IMR-90 (cell line): ENCODE data around the gene VPS4B. TPM values are rescaled to one million over a fixed set of nuclear protein-coding genes. Genes with fewer than 3 reads are reported as not detected.

Experiments used
- ATAC-seq: fragments of 200-7000 bp; cut with Tn5 transposase; 2 replicates; pipeline ENCODE4 v1.9.1; 2020; ENCODE audit warnings: low read depth, mild to moderate bottlenecking, moderate library complexity
- BruUV-seq: library from RNA; stranded (reverse); fragments of 400-500 nt; replicated peaks from 2 replicates; lab custom pipeline; 2021; lab: Mats Ljungman, UMichigan
- CTCF ChIA-PET: fragments of 300-600 bp; formaldehyde crosslinking; extraction: SDS; loops from one replicate; lab custom pipeline; 2021; ENCODE audit warnings: antibody characterized with exemption; lab: Yijun Ruan, JAX
- POLR2A ChIA-PET: fragments of 300-600 bp; sonication (Branson Sonifier 250); formaldehyde crosslinking; loops from one replicate; lab custom pipeline; 2022; ENCODE audit warnings: antibody characterized with exemption; ENCODE audit not compliant: unreplicated experiment; lab: Charles Lee
- DNase-seq: peaks from one replicate; pipeline ENCODE4 v3.0.0; 2013
- H2AFZ ChIP-seq: replicated peaks from 2 replicates; pipeline ENCODE3; 2013; ENCODE audit warnings: low read length, mild to moderate bottlenecking; ENCODE audit not compliant: poor library complexity
- H2AK5ac ChIP-seq: 2 replicates; pipeline ENCODE4 v1.6.1; 2013; ENCODE audit warnings: low read depth, low read length, inconsistent platforms
- H2AK9ac ChIP-seq: replicated peaks from 2 replicates; pipeline ENCODE3; 2013; ENCODE audit warnings: mild to moderate bottlenecking, low read depth, low read length, moderate library complexity; ENCODE audit not compliant: poor library complexity
- H2BK120ac ChIP-seq: 2 replicates; pipeline ENCODE4 v1.6.1; 2013; ENCODE audit warnings: low read depth, low read length, inconsistent platforms
- H2BK15ac ChIP-seq: 3 replicates; pipeline ENCODE4 v1.6.1; 2013; ENCODE audit warnings: low read depth, low read length, inconsistent platforms
- H2BK20ac ChIP-seq: 2 replicates; pipeline ENCODE4 v1.6.1; 2013; ENCODE audit warnings: low read depth, mild to moderate bottlenecking, inconsistent platforms, low read length, moderate library complexity
- H2BK5ac ChIP-seq: 2 replicates; pipeline ENCODE4 v1.6.1; 2013; ENCODE audit warnings: mild to moderate bottlenecking, low read depth, low read length, inconsistent platforms; ENCODE audit not compliant: poor library complexity, severe bottlenecking
- H3K14ac ChIP-seq: replicated peaks from 2 replicates; pipeline ENCODE4 v1.6.1; 2013; ENCODE audit warnings: low read depth, low read length, inconsistent platforms
- H3K18ac ChIP-seq: 2 replicates; pipeline ENCODE4 v1.6.1; 2013; ENCODE audit warnings: low read depth, low read length, control low read depth
- H3K23ac ChIP-seq: 2 replicates; pipeline ENCODE4 v1.6.1; 2013; ENCODE audit warnings: low read depth, low read length, inconsistent platforms
- H3K27ac ChIP-seq: 2 replicates; pipeline ENCODE4 v1.5.1; 2013; ENCODE audit warnings: mild to moderate bottlenecking, control low read depth, low read length; ENCODE audit not compliant: insufficient read depth
- H3K27me3 ChIP-seq: 2 replicates; pipeline ENCODE4 v1.6.1; 2013; ENCODE audit warnings: low read length; ENCODE audit not compliant: control insufficient read depth, insufficient read depth
- H3K36me3 ChIP-seq: 2 replicates; pipeline ENCODE4 v1.6.1; 2013; ENCODE audit warnings: low read length, mixed read lengths; ENCODE audit not compliant: control insufficient read depth, insufficient read depth
- H3K4ac ChIP-seq: 2 replicates; pipeline ENCODE4 v1.6.1; 2013; ENCODE audit warnings: low read depth, low read length, inconsistent platforms
- H3K4me1 ChIP-seq: 2 replicates; pipeline ENCODE4 v1.6.1; 2013; ENCODE audit warnings: low read length, mixed read lengths; ENCODE audit not compliant: control insufficient read depth, insufficient read depth
- H3K4me2 ChIP-seq: 2 replicates; pipeline ENCODE4 v1.6.1; 2013; ENCODE audit warnings: low read depth, mild to moderate bottlenecking, control low read depth, low read length, moderate library complexity
- H3K4me3 ChIP-seq: 2 replicates; pipeline ENCODE4 v1.5.1; 2013; ENCODE audit warnings: low read depth, mild to moderate bottlenecking, control low read depth, low read length, moderate library complexity; ENCODE audit not compliant: insufficient read depth
- H3K56ac ChIP-seq: 2 replicates; pipeline ENCODE4 v1.6.1; 2013; ENCODE audit warnings: low read length, inconsistent platforms; ENCODE audit not compliant: insufficient read depth; ENCODE audit errors: extremely low read depth
- H3K79me1 ChIP-seq, 2 experiments: 2 replicates each; pipeline ENCODE4 v1.6.1; 2013; ENCODE audit warnings: low read length in 2 of 2, inconsistent platforms in 1 of 2, low read depth in 1 of 2
- H3K9ac ChIP-seq: 2 replicates; pipeline ENCODE4 v1.6.1; 2013; ENCODE audit warnings: low read depth, low read length, control low read depth
- H3K9me1 ChIP-seq: 2 replicates; pipeline ENCODE4 v1.6.1; 2013; ENCODE audit warnings: low read length, inconsistent platforms; ENCODE audit not compliant: insufficient read depth
- H3K9me3 ChIP-seq: 2 replicates; pipeline ENCODE4 v1.6.1; 2013; ENCODE audit warnings: low read length; ENCODE audit not compliant: control insufficient read depth, insufficient read depth
- H4K20me1 ChIP-seq: 2 replicates; pipeline ENCODE4 v1.6.1; 2013; ENCODE audit warnings: low read length, inconsistent platforms; ENCODE audit not compliant: insufficient read depth
- H4K5ac ChIP-seq: 2 replicates; pipeline ENCODE4 v1.6.1; 2013; ENCODE audit warnings: mild to moderate bottlenecking, low read depth, low read length, control low read depth
- H4K8ac ChIP-seq, 2 experiments: 2 replicates each; pipeline ENCODE4 v1.6.1; 2013; ENCODE audit warnings: low read depth in 2 of 2, low read length in 2 of 2, control low read depth in 1 of 2, inconsistent platforms in 1 of 2
- H4K91ac ChIP-seq: 2 replicates; pipeline ENCODE4 v1.6.1; 2013; ENCODE audit warnings: low read depth, low read length, inconsistent platforms; ENCODE audit not compliant: insufficient read depth
- CHD1 ChIP-seq: IDR thresholded peaks from 2 replicates; pipeline ENCODE4 v1.6.1; 2012; ENCODE audit warnings: low read depth, low read length, improper control_type of control experiment
- FOS ChIP-seq: fragments of 150-350 bp; IDR thresholded peaks from 2 replicates; pipeline ENCODE4 v1.6.1; 2016; ENCODE audit warnings: low read depth, low read length
- POLR2A ChIP-seq: IDR thresholded peaks from 2 replicates; pipeline ENCODE4 v1.6.1; 2012; ENCODE audit warnings: mild to moderate bottlenecking, low read depth, low read length
- USF2 ChIP-seq: fragments of 150-350 bp; IDR thresholded peaks from 2 replicates; pipeline ENCODE4 v1.6.1; 2017; ENCODE audit warnings: mild to moderate bottlenecking, antibody characterized with exemption, low read length, low read depth
- WGBS, 2 experiments: methylation state at CpG; one replicate each; pipeline versions ENCODE4 v1.1.5 to v1.1.7; 2013; ENCODE audit warnings: missing lambda C conversion rate in 2 of 2; ENCODE audit not compliant: insufficient read length in 1 of 2; ENCODE audit errors: extremely low coverage in 2 of 2; 5-methylcytosine and 5-hydroxymethylcytosine counted together
- dilution Hi-C: fragments of 300-500 bp; cut with HindIII; formaldehyde crosslinking; loops from one replicate; pipeline ENCODE4 v1.14.3; 2018; ENCODE audit warnings: low sequenced_read_pairs; ENCODE audit not compliant: unreplicated experiment
- in situ Hi-C: fragments of 300-500 bp; cut with MboI; formaldehyde crosslinking; loops from 3 replicates; pipeline ENCODE4 v1.14.3; 2019; ENCODE audit warnings: low sequenced_read_pairs, inconsistent platforms, mixed read lengths
- intact Hi-C: fragments of 100-400 bp; cut with micrococcal nuclease; formaldehyde crosslinking; loops from 2 replicates; pipeline ENCODE4 v1.10.0; 2022
- polyA plus RNA-seq, 3 experiments: library from polyadenylated mRNA; depleted of rRNA; stranded (reverse); fragments of >200 nt; gene quantifications; 2 replicates each; pipeline ENCODE4 v1.2.3, GENCODE V29; 2012; ENCODE audit warnings: low replicate concordance in 1 of 3
- total RNA-seq: library from RNA; depleted of rRNA; stranded (reverse); fragments of >200 nt; gene quantifications from 2 replicates; pipeline ENCODE4 v1.2.3, GENCODE V29; 2012

VPS4B gene
- total and polyA plus RNA-seq, 2 of the 4 experiments (the other 2 are of a cell fraction), result 16.2 to 31.5 TPM

GRCh38 chr18:63412953-63413352 lies 9.3 kb downstream of the VPS4B start:
- intact Hi-C loops (no loop called here), in situ Hi-C loops (no loop called here), dilution Hi-C loops (no loop called here)
- ATAC-seq (no peak), DNase-seq (no peak)
- Histone ChIP-seq H2BK20ac (no peak overlapping the region), H3K56ac (no peak overlapping the region), H3K4me2 (no peak overlapping the region), H2AK5ac (no peak overlapping the region), H3K27ac (no peak overlapping the region), H2BK5ac (no peak overlapping the region), H3K9me3 (no peaks in the 10 kb centered on the region), H3K4me3 (no peak overlapping the region), H2BK15ac (no peak overlapping the region), H3K18ac (no peak overlapping the region), H3K9ac (no peak overlapping the region), H3K4ac (no peak overlapping the region), H3K23ac (no peak overlapping the region), H3K9me1 (peaks cover 26% of the 10 kb centered on the region), H2AK9ac (no peak overlapping the region), H3K14ac (no peak overlapping the region), H4K91ac (no peak overlapping the region), H2AFZ (no peak overlapping the region), H4K20me1 (peaks cover 35% of the 10 kb centered on the region), H2BK120ac (no peak overlapping the region), H4K8ac (no peak overlapping the region), H3K79me1 (peaks cover 40 to 78% of the 10 kb centered on the region in 2 experiments), H3K36me3 (peaks cover 28% of the 10 kb centered on the region), H3K27me3 (no peaks in the 10 kb centered on the region), H3K4me1 (peaks cover 10% of the 10 kb centered on the region), H4K5ac (no peak overlapping the region)
- TF ChIP-seq CHD1, result no peak
- no peak for TF ChIP-seq USF2
- TF ChIP-seq POLR2A, result no peak
- no peak for TF ChIP-seq FOS
- no CpG with 5 or more reads among the region's 4 CpGs for WGBS, 2 experiments
- no TSS peak for BruUV-seq
- ChIA-PET POLR2A (no interaction called here), CTCF (no interaction called here)
